ENCODE results near the gene IPO4. TPM values are rescaled to one million over a fixed set of nuclear protein-coding genes. Genes with fewer than 3 reads are reported as not detected.

IPO4 gene
- total and polyA plus RNA-seq, 2 of the 13 experiments (the other 11 are each of a cell fraction or from before 2014, with no cell fraction given): 39.0 to 179 TPM

- peak; percentile 100 for TF ChIP-seq ZGPAT (CRISPR knock-in tag; IDR thresholded peaks at IDR 0.05)
- no peak for TF ChIP-seq IKZF1 (IDR thresholded peaks at IDR 0.05)
- TF ChIP-seq SOX5 (CRISPR knock-in tag; IDR thresholded peaks at IDR 0.05; ENCODE audit: borderline replicate concordance): peak; percentile 94
- TF ChIP-seq ZBTB10 (CRISPR knock-in tag; IDR thresholded peaks at IDR 0.05; ENCODE audit: borderline replicate concordance): no peak; the same call in 1 of the 2 replicates
- peak; percentile 83 for TF ChIP-seq ZBTB21 (CRISPR knock-in tag; IDR thresholded peaks at IDR 0.05)
- TF ChIP-seq ZZZ3 (CRISPR knock-in tag; IDR thresholded peaks at IDR 0.05; ENCODE audit: borderline replicate concordance): no peak; the same call in 1 of the 2 replicates
- TF ChIP-seq AFF4 (CRISPR knock-in tag; IDR thresholded peaks at IDR 0.05): no peak; the same call in 1 of the 2 replicates
- TF ChIP-seq GPN1 (CRISPR knock-in tag; IDR thresholded peaks at IDR 0.05; ENCODE audit: borderline replicate concordance): peak; percentile 55; the same call in 1 of the 2 replicates
- peak; percentile 75 to 93; a peak in 3 of 4 replicates for TF ChIP-seq NR2F1 (CRISPR knock-in tag; IDR thresholded peaks at IDR 0.05)
- TF ChIP-seq HNRNPL (IDR thresholded peaks at IDR 0.05; ENCODE audit: low read depth, low read length): peak; percentile 92
- peak; percentile 91 for TF ChIP-seq ZNF7 (CRISPR knock-in tag; IDR thresholded peaks at IDR 0.05)
- TF ChIP-seq ZNF710 (CRISPR knock-in tag; IDR thresholded peaks at IDR 0.05; ENCODE audit: borderline replicate concordance): peak; percentile 76; the same call in 1 of the 2 replicates
- TF ChIP-seq ZNF451 (CRISPR knock-in tag; IDR thresholded peaks at IDR 0.05): peak; percentile 99; the same call in 1 of the 2 replicates
- TF ChIP-seq HNF4G (IDR thresholded peaks at IDR 0.05; ENCODE audit: borderline replicate concordance, low read depth, low read length): peak; percentile 18; the same call in 1 of the 2 replicates
- peak; percentile 88 for TF ChIP-seq HNF4G (CRISPR knock-in tag; IDR thresholded peaks at IDR 0.05; ENCODE audit: borderline replicate concordance, low read depth)
- peak; percentile 95 for TF ChIP-seq ZNF547 (CRISPR knock-in tag; IDR thresholded peaks at IDR 0.05)
- peak; percentile 83 for TF ChIP-seq TFAP4 (IDR thresholded peaks at IDR 0.05; ENCODE audit: borderline replicate concordance, low read depth)
Measured at GRCh38 chr14:24160850-24161804, 27.5 kb downstream of the IPO4 start, which contains the start of gene IRF9 (continued).

Measured in HepG2 (cell line).